ENCODE results near the gene CALML6.

DNA sequence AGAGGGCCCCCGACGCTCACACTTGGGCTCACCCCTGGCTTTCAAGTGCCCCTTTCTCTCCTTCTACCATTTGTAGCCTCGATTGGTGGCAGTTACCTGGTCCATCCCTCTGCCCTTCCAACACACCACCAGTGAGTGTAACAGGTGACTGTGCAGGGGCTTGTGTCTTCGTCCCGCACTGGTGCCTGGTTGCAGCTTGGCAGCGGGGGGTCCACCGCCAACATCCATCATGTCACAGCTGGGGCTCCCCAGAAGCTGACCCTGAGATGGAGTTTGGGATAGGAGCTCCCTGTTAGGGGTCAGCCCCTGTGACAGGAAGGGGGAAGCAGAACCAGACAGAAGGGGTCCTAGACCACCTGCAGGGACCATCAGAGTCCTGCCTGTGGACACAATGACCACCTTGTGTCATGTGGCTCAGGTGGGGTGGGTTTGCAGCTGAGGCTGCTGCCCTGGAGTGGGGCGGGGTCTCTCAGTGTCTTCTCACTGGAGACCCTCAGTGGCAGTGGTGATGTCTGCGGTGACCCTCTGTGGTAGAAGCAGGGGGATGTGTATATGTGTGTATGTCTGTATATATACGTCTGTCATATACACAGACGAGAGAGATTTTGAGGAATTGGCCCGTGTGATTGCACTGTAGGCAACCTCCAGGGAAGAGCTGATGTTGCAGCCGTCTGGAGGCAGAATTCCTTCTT, 3.6 kb upstream of the CALML6 start:
- no peak for TF ChIP-seq CREB1 (CRISPR knock-in tag; IDR thresholded peaks at IDR 0.05; ENCODE audit: low read depth)
- TF ChIP-seq EZH2phosphoT487 (IDR thresholded peaks at IDR 0.05; ENCODE audit: unreplicated experiment) = no peak
- TF ChIP-seq, protein P1, sequence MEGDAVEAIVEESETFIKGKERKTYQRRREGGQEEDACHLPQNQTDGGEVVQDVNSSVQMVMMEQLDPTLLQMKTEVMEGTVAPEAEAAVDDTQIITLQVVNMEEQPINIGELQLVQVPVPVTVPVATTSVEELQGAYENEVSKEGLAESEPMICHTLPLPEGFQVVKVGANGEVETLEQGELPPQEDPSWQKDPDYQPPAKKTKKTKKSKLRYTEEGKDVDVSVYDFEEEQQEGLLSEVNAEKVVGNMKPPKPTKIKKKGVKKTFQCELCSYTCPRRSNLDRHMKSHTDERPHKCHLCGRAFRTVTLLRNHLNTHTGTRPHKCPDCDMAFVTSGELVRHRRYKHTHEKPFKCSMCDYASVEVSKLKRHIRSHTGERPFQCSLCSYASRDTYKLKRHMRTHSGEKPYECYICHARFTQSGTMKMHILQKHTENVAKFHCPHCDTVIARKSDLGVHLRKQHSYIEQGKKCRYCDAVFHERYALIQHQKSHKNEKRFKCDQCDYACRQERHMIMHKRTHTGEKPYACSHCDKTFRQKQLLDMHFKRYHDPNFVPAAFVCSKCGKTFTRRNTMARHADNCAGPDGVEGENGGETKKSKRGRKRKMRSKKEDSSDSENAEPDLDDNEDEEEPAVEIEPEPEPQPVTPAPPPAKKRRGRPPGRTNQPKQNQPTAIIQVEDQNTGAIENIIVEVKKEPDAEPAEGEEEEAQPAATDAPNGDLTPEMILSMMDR (conservative IDR thresholded peaks at IDR 0.05; ENCODE audit: low read depth in 2 of 2) = no peak
- TF ChIP-seq EZH2 (IDR thresholded peaks at IDR 0.05; ENCODE audit: low read depth, unreplicated experiment) = no peak
- TF ChIP-seq JUNB (IDR thresholded peaks at IDR 0.05; ENCODE audit: unreplicated experiment) = no peak
- no peak for TF ChIP-seq POLR2AphosphoS5 (IDR thresholded peaks at IDR 0.05; ENCODE audit: low read depth)
- TF ChIP-seq, protein P2, sequence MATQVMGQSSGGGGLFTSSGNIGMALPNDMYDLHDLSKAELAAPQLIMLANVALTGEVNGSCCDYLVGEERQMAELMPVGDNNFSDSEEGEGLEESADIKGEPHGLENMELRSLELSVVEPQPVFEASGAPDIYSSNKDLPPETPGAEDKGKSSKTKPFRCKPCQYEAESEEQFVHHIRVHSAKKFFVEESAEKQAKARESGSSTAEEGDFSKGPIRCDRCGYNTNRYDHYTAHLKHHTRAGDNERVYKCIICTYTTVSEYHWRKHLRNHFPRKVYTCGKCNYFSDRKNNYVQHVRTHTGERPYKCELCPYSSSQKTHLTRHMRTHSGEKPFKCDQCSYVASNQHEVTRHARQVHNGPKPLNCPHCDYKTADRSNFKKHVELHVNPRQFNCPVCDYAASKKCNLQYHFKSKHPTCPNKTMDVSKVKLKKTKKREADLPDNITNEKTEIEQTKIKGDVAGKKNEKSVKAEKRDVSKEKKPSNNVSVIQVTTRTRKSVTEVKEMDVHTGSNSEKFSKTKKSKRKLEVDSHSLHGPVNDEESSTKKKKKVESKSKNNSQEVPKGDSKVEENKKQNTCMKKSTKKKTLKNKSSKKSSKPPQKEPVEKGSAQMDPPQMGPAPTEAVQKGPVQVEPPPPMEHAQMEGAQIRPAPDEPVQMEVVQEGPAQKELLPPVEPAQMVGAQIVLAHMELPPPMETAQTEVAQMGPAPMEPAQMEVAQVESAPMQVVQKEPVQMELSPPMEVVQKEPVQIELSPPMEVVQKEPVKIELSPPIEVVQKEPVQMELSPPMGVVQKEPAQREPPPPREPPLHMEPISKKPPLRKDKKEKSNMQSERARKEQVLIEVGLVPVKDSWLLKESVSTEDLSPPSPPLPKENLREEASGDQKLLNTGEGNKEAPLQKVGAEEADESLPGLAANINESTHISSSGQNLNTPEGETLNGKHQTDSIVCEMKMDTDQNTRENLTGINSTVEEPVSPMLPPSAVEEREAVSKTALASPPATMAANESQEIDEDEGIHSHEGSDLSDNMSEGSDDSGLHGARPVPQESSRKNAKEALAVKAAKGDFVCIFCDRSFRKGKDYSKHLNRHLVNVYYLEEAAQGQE (IDR thresholded peaks at IDR 0.05; ENCODE audit: unreplicated experiment) = no peak
- TF ChIP-seq, protein P3, sequence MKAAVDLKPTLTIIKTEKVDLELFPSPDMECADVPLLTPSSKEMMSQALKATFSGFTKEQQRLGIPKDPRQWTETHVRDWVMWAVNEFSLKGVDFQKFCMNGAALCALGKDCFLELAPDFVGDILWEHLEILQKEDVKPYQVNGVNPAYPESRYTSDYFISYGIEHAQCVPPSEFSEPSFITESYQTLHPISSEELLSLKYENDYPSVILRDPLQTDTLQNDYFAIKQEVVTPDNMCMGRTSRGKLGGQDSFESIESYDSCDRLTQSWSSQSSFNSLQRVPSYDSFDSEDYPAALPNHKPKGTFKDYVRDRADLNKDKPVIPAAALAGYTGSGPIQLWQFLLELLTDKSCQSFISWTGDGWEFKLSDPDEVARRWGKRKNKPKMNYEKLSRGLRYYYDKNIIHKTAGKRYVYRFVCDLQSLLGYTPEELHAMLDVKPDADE (IDR thresholded peaks at IDR 0.05) = no peak

Data from GM23338 (cell line).